HepG2 (cell line): Measurements from ENCODE around the gene PARP3. TPM values are rescaled to one million over a fixed set of nuclear protein-coding genes. Genes with fewer than 3 reads are reported as not detected.

Experiments
- ARID5B ChIP-seq: IDR thresholded peaks from 2 replicates; pipeline ENCODE4 v1.4.0; 2020; ENCODE audit warnings: mild to moderate bottlenecking, missing genetic modification reagents
- BCL3 ChIP-seq: sonication (generic); formaldehyde crosslinking; IDR thresholded peaks from 2 replicates; pipeline ENCODE4 v1.5.1; 2020; ENCODE audit warnings: mild to moderate bottlenecking, missing genetic modification reagents, moderate library complexity
- IRF9 ChIP-seq: sonication (generic); formaldehyde crosslinking; IDR thresholded peaks from 2 replicates; pipeline ENCODE4 v1.8.0; 2022; ENCODE audit warnings: missing genetic modification reagents, mild to moderate bottlenecking, borderline replicate concordance
- KDM4B ChIP-seq: sonication (generic); formaldehyde crosslinking; IDR thresholded peaks from 2 replicates; pipeline ENCODE4 v1.4.0; 2020; ENCODE audit warnings: missing genetic modification reagents
- NFKB2 ChIP-seq: sonication (generic); formaldehyde crosslinking; IDR thresholded peaks from 2 replicates; pipeline ENCODE4 v1.4.0; 2020; ENCODE audit warnings: missing genetic modification reagents, borderline replicate concordance
- NFYB ChIP-seq: sonication (generic); formaldehyde crosslinking; IDR thresholded peaks from 2 replicates; pipeline ENCODE4 v1.4.0; 2020; ENCODE audit warnings: missing genetic modification reagents
- POGK ChIP-seq: sonication (generic); formaldehyde crosslinking; conservative IDR thresholded peaks from 2 replicates; pipeline ENCODE4 v1.8.0; 2022; ENCODE audit warnings: mild to moderate bottlenecking, moderate library complexity, missing genetic modification reagents
- POLR2G ChIP-seq: fragments of 200-400 bp; formaldehyde crosslinking; IDR thresholded peaks from 2 replicates; pipeline ENCODE4 v1.6.1; 2018; ENCODE audit warnings: mild to moderate bottlenecking, low read depth, low read length, moderate library complexity
- PREB ChIP-seq: sonication (generic); formaldehyde crosslinking; IDR thresholded peaks from 2 replicates; pipeline ENCODE4 v1.4.0; 2020; ENCODE audit warnings: missing genetic modification reagents
- SOX5 ChIP-seq: IDR thresholded peaks from 2 replicates; pipeline ENCODE4 v1.6.1; 2016; ENCODE audit warnings: borderline replicate concordance
- SSRP1 ChIP-seq: IDR thresholded peaks from 2 replicates; pipeline ENCODE4 v1.6.1; 2016; ENCODE audit warnings: control low read depth
- YEATS2 ChIP-seq: sonication (generic); formaldehyde crosslinking; IDR thresholded peaks from 2 replicates; pipeline ENCODE4 v1.4.0; 2020; ENCODE audit warnings: missing genetic modification reagents, borderline replicate concordance
- ZBTB38 ChIP-seq: sonication (generic); formaldehyde crosslinking; IDR thresholded peaks from 2 replicates; pipeline ENCODE4 v1.5.1; 2020; ENCODE audit warnings: mild to moderate bottlenecking, missing genetic modification reagents
- ZIK1 ChIP-seq: sonication (generic); formaldehyde crosslinking; IDR thresholded peaks from 2 replicates; pipeline ENCODE4 v1.5.0; 2020; ENCODE audit warnings: mild to moderate bottlenecking, low read depth, missing genetic modification reagents, borderline replicate concordance
- ZKSCAN1 ChIP-seq: fragments of 150-350 bp; IDR thresholded peaks from 2 replicates; pipeline ENCODE4 v1.6.1; 2014; ENCODE audit warnings: low read length
- ZMYM3 ChIP-seq: sonication (generic); formaldehyde crosslinking; IDR thresholded peaks from 2 replicates; pipeline ENCODE4 v1.5.1; 2020; ENCODE audit warnings: mild to moderate bottlenecking, missing genetic modification reagents
- ZNF280B ChIP-seq: sonication (generic); formaldehyde crosslinking; IDR thresholded peaks from 2 replicates; pipeline ENCODE4 v1.5.0; 2020; ENCODE audit warnings: missing genetic modification reagents, mild to moderate bottlenecking, borderline replicate concordance
- ZNF562 ChIP-seq: sonication (generic); formaldehyde crosslinking; IDR thresholded peaks from 2 replicates; pipeline ENCODE4 v1.8.0; 2022; ENCODE audit warnings: missing genetic modification reagents, borderline replicate concordance
- ZNF747 ChIP-seq: sonication (generic); formaldehyde crosslinking; IDR thresholded peaks from 2 replicates; pipeline ENCODE4 v1.8.1; 2023; ENCODE audit warnings: missing genetic modification reagents, mild to moderate bottlenecking, borderline replicate concordance
- polyA plus RNA-seq, 8 experiments: library from polyadenylated mRNA; depleted of rRNA in 3 of 8; stranded (reverse) in 7 of 8; unstranded in 1 of 8; fragments of >200 nt; fragmentation: Illumina TruSeq in 4 of 8; extraction: Trizol in 4 of 8; gene quantifications; 2 replicates each; pipeline versions ENCODE4 v1.2.1 to v1.2.3, GENCODE V29; 2011 to 2016; ENCODE audit warnings: low read depth in 4 of 8, missing spikeins in 1 of 8, mixed read lengths in 1 of 8; ENCODE audit not compliant: insufficient read depth in 1 of 8
- total RNA-seq, 5 experiments: library from RNA; depleted of rRNA; stranded (reverse); fragments of >200 nt; fragmentation: Illumina TruSeq; extraction: Trizol; gene quantifications; 2 replicates each; pipeline ENCODE4 v1.2.3, GENCODE V29; 2016; ENCODE audit warnings: low read depth in 1 of 5

The PARP3 gene
- total and polyA plus RNA-seq, 2 of the 13 experiments (the other 11 are each of a cell fraction or from before 2014, with no cell fraction given) = 11.2 to 21.5 TPM

- TF ChIP-seq ZIK1 = no peak
- no peak for TF ChIP-seq IRF9 (CRISPR knock-in tag)
- TF ChIP-seq BCL3 (CRISPR knock-in tag) = no peak
- TF ChIP-seq NFYB (CRISPR knock-in tag) = peak; percentile 32; the same call in 1 of the 2 replicates
- peak; percentile 84; the same call in 1 of the 2 replicates for TF ChIP-seq SSRP1
- no peak for TF ChIP-seq ZKSCAN1
- TF ChIP-seq POGK = no peak
- no peak for TF ChIP-seq ZNF562
- TF ChIP-seq ZNF280B (CRISPR knock-in tag) = no peak
- TF ChIP-seq ZNF747 (CRISPR knock-in tag) = no peak
- peak; percentile 63; the same call in 1 of the 2 replicates for TF ChIP-seq SOX5
- TF ChIP-seq ARID5B (CRISPR knock-in tag) = peak; percentile 68
- TF ChIP-seq POLR2G = 0 out of 2 replicates have a peak, but pooled peaks have one; percentile 20
- peak; percentile 68; the same call in 1 of the 2 replicates for TF ChIP-seq KDM4B (CRISPR knock-in tag)
- TF ChIP-seq PREB = no peak
- peak; percentile 77; the same call in 1 of the 2 replicates for TF ChIP-seq YEATS2 (CRISPR knock-in tag)
- TF ChIP-seq NFKB2 (CRISPR knock-in tag) = peak; percentile 66; the same call in 1 of the 2 replicates
- TF ChIP-seq ZMYM3 (CRISPR knock-in tag) = peak; percentile 62
- TF ChIP-seq ZBTB38 (CRISPR knock-in tag) = peak; percentile 21; the same call in 1 of the 2 replicates
These were observed 40.2 kb downstream of the PARP3 start (continued) for GRCh38 chr3:51982352-51982837.
